Measurements from ENCODE around the gene WDR33. TPM values are rescaled to one million over a fixed set of nuclear protein-coding genes. Genes with fewer than 3 reads are reported as not detected.

The WDR33 gene
- total and polyA plus RNA-seq, 2 donors (not counting 3 experiments of a cell fraction or from before 2014, with no cell fraction given): 16.4 to 52.5 TPM

DNA sequence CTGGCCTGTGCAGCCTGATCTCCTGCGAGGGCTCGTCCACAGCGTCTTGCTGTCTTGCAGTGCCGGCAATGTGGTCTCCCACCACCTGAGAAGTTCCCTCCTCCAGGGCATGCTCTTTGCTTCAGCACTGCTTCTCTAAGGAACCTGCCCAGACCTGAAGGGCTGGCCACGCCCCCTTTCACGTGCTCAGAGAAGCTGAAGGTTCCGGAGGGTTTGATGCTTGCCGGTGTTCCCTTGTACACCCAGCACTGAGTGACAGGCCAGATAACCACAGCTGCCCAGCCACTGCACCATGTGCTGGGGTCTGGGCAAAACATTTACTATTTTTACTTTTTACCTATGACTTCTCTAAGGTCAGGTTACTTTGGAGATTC, 48.7 kb upstream of the WDR33 start:
- dilution Hi-C loops (cut with MboI; ENCODE audit: extremely low pct_ligation_motif_present, low sequenced_read_pairs): no loop called here
- POLR2A ChIA-PET: no interaction called here
- no peak overlapping the region for H3K4me2 ChIP-seq (ENCODE audit: insufficient read depth, low read length)
- H3K9me3 ChIP-seq (replicated peaks; ENCODE audit: control insufficient read depth, insufficient read depth, low read length): no peaks in the 10 kb centered on the region
- intact Hi-C loops (cut with micrococcal nuclease): loop anchor here (5.0 to 10.0 kb wide), 2 partner anchors 47 to 265 kb away; partner anchors contain the start of gene WDR33
- TF ChIP-seq GATA2 (IDR thresholded peaks at IDR 0.05; ENCODE audit: insufficient read depth, insufficient read length, low read depth, low read length) (no peak), JUN (IDR thresholded peaks at IDR 0.05; ENCODE audit: borderline replicate concordance, insufficient read depth, insufficient read length, low read depth) (no peak), MYC (IDR thresholded peaks at IDR 0.05; ENCODE audit: low read depth, low read length) (no peak), EZH2 (IDR thresholded peaks at IDR 0.05; ENCODE audit: borderline replicate concordance, low read depth, low read length, severe bottlenecking) (no peak), FOS (IDR thresholded peaks at IDR 0.05; ENCODE audit: borderline replicate concordance, insufficient read depth, low read length) (no peak), POLR2AphosphoS5 (IDR thresholded peaks at IDR 0.05; ENCODE audit: insufficient read depth, low read depth, low read length) (no peak), MAX (IDR thresholded peaks at IDR 0.05; ENCODE audit: insufficient read depth, insufficient read length) (no peak), POLR2A (IDR thresholded peaks at IDR 0.05; ENCODE audit: low read depth, low read length) (no peak)
- TF ChIP-seq, protein P1, sequence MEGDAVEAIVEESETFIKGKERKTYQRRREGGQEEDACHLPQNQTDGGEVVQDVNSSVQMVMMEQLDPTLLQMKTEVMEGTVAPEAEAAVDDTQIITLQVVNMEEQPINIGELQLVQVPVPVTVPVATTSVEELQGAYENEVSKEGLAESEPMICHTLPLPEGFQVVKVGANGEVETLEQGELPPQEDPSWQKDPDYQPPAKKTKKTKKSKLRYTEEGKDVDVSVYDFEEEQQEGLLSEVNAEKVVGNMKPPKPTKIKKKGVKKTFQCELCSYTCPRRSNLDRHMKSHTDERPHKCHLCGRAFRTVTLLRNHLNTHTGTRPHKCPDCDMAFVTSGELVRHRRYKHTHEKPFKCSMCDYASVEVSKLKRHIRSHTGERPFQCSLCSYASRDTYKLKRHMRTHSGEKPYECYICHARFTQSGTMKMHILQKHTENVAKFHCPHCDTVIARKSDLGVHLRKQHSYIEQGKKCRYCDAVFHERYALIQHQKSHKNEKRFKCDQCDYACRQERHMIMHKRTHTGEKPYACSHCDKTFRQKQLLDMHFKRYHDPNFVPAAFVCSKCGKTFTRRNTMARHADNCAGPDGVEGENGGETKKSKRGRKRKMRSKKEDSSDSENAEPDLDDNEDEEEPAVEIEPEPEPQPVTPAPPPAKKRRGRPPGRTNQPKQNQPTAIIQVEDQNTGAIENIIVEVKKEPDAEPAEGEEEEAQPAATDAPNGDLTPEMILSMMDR (IDR thresholded peaks at IDR 0.05; ENCODE audit: extremely low read depth in 1 of 2, insufficient read depth in 1 of 2, low read depth in 1 of 2, low read length in 2 of 2): no peak
- no TSS peak for BruUV-seq (replicated peaks)
- no peak for DNase-seq (ENCODE audit: low read depth, low spot score)
- no peaks in the 10 kb centered on the region for H3K27me3 ChIP-seq (ENCODE audit: control insufficient read depth in 2 of 2, insufficient read depth in 2 of 2, low read length in 2 of 2)
- no peak overlapping the region for H3K9ac ChIP-seq (replicated peaks; ENCODE audit: extremely low read depth, insufficient read depth, low read length)
- no peak overlapping the region for H2AFZ ChIP-seq (ENCODE audit: low read depth, low read length)
- CTCF ChIA-PET: interaction anchor here (0.9 kb wide), 1 partner anchor 268 kb away, joined by 6 read pairs; no protein-coding TSS in a partner anchor
- H3K4me1 ChIP-seq (ENCODE audit: control insufficient read depth, extremely low read depth, insufficient read depth, low read length): peaks cover 7% of the 10 kb centered on the region
- H3K27ac ChIP-seq (ENCODE audit: insufficient read depth, low read depth, low read length): no peak overlapping the region
- no peaks in the 10 kb centered on the region for H3K9me1 ChIP-seq (replicated peaks; ENCODE audit: control insufficient read depth, extremely low read depth, insufficient read depth, low read length)
- FAIRE-seq: no peak
- peaks cover 30% of the 10 kb centered on the region for H3K79me2 ChIP-seq (ENCODE audit: control insufficient read depth, insufficient read depth, low read length)
- no peaks in the 10 kb centered on the region for H4K20me1 ChIP-seq (replicated peaks; ENCODE audit: control insufficient read depth, extremely low read depth, insufficient read depth, low read length)
- no peak overlapping the region for H3K4me3 ChIP-seq (replicated peaks in 1 of 3; ENCODE audit: insufficient read depth in 1 of 3, low read depth in 1 of 3, low read length in 3 of 3)
- H3K36me3 ChIP-seq (ENCODE audit: control insufficient read depth in 2 of 2, extremely low read depth in 1 of 2, insufficient read depth in 2 of 2, low read length in 2 of 2): peaks cover 6 to 11% of the 10 kb centered on the region in 2 experiments

All from endothelial cell of umbilical vein (primary cell).